Neural cell (in vitro differentiated cells): ENCODE data around the gene ATP6V1F. TPM values are rescaled to one million over a fixed set of nuclear protein-coding genes. Genes with fewer than 3 reads are reported as not detected.

Experiments
- H2AFZ ChIP-seq: fragments of 200-600, 300-800 bp; sonication (generic), shearing (Covaris generic); 2 replicates; pipeline ENCODE4 v1.6.0; 2014; ENCODE audit warnings: low read depth, mild to moderate bottlenecking, antibody characterized with exemption, low read length, moderate library complexity
- H3F3A ChIP-seq: fragments of 200-600 bp; shearing (Covaris generic); 2 replicates; pipeline ENCODE4 v1.6.1; 2016; ENCODE audit warnings: mild to moderate bottlenecking, moderate library complexity, mixed read lengths, antibody characterized with exemption, low read length; ENCODE audit not compliant: insufficient read depth, poor library complexity, severe bottlenecking
- H3K27ac ChIP-seq: fragments of 200-600, 300-800 bp; sonication (generic), shearing (Covaris generic); 2 replicates; pipeline ENCODE4 v1.5.1; 2014; ENCODE audit warnings: mild to moderate bottlenecking, low read length, moderate library complexity
- H3K27me3 ChIP-seq: fragments of 300-800, 200-600 bp; sonication (generic), shearing (Covaris generic); 2 replicates; pipeline ENCODE4 v1.6.0; 2014; ENCODE audit warnings: mild to moderate bottlenecking, low read depth, low read length, moderate library complexity; ENCODE audit not compliant: insufficient read depth
- H3K36me3 ChIP-seq: fragments of 300-800, 200-600 bp; sonication (generic), shearing (Covaris generic); 2 replicates; pipeline ENCODE4 v1.5.1; 2014; ENCODE audit warnings: mild to moderate bottlenecking, antibody characterized with exemption, low read length, moderate library complexity; ENCODE audit not compliant: insufficient read depth
- H3K4me2 ChIP-seq: fragments of 300-800, 200-600 bp; sonication (generic), shearing (Covaris generic); 2 replicates; pipeline ENCODE4 v1.6.0; 2014; ENCODE audit warnings: mild to moderate bottlenecking, low read length
- H3K4me3 ChIP-seq: fragments of 300-800, 200-600 bp; sonication (generic), shearing (Covaris generic); 2 replicates; pipeline ENCODE4 v1.5.1; 2014; ENCODE audit warnings: mild to moderate bottlenecking, low read length, moderate library complexity
- H3K79me2 ChIP-seq: fragments of 200-600 bp; shearing (Covaris generic); replicated peaks from 2 replicates; pipeline ENCODE4 v1.6.0; 2014; ENCODE audit warnings: mild to moderate bottlenecking, low read length, moderate library complexity; ENCODE audit not compliant: insufficient read depth
- H3K9ac ChIP-seq: fragments of 300-800, 200-600 bp; sonication (generic), shearing (Covaris generic); 2 replicates; pipeline ENCODE4 v1.6.1; 2016; ENCODE audit warnings: mild to moderate bottlenecking, low read length, mixed read lengths
- H3K9me2 ChIP-seq: fragments of 200-600 bp; shearing (Covaris generic); 2 replicates; pipeline ENCODE4 v1.6.1; 2016; ENCODE audit warnings: mild to moderate bottlenecking, low read length, mixed read lengths; ENCODE audit not compliant: insufficient read depth
- H3K9me3 ChIP-seq: fragments of 200-600, 300-800 bp; sonication (generic), shearing (Covaris generic); 2 replicates; pipeline ENCODE4 v1.6.1; 2016; ENCODE audit warnings: mild to moderate bottlenecking, mixed run types, low read length, moderate library complexity, mixed read lengths
- H4K20me1 ChIP-seq: fragments of 200-600 bp; shearing (Covaris generic); 2 replicates; pipeline ENCODE4 v1.6.1; 2016; ENCODE audit warnings: mild to moderate bottlenecking, mixed run types; ENCODE audit not compliant: insufficient read depth
- CTCF ChIP-seq: fragments of 450-650 bp; IDR thresholded peaks from 2 replicates; pipeline ENCODE4 v1.5.1; 2014; ENCODE audit warnings: antibody characterized with exemption, mild to moderate bottlenecking, moderate library complexity; ENCODE audit not compliant: poor library complexity, severe bottlenecking
- EP300 ChIP-seq: fragments of 450-650 bp; conservative IDR thresholded peaks from 2 replicates; pipeline ENCODE4 v1.6.1; 2014; ENCODE audit warnings: antibody characterized with exemption, mild to moderate bottlenecking, moderate library complexity; ENCODE audit not compliant: poor library complexity, severe bottlenecking
- MXI1 ChIP-seq: fragments of 450-650 bp; conservative IDR thresholded peaks from 2 replicates; pipeline ENCODE4 v1.6.1; 2014; ENCODE audit warnings: antibody characterized with exemption, mild to moderate bottlenecking; ENCODE audit not compliant: poor library complexity, severe bottlenecking
- POLR2AphosphoS5 ChIP-seq: IDR thresholded peaks from 2 replicates; pipeline ENCODE4 v1.6.1; 2012
- RAD21 ChIP-seq: fragments of 450-650 bp; conservative IDR thresholded peaks from 2 replicates; pipeline ENCODE4 v1.6.1; 2014; ENCODE audit warnings: antibody characterized with exemption, mild to moderate bottlenecking, moderate library complexity
- SMC3 ChIP-seq: fragments of 450-650 bp; conservative IDR thresholded peaks from 2 replicates; pipeline ENCODE4 v1.6.1; 2014; ENCODE audit warnings: antibody characterized with exemption, mild to moderate bottlenecking, moderate library complexity; ENCODE audit not compliant: poor library complexity
- TAF1 ChIP-seq: IDR thresholded peaks from 2 replicates; pipeline ENCODE4 v1.6.1; 2012; ENCODE audit warnings: low read depth
- polyA plus RNA-seq: library from polyadenylated mRNA; depleted of rRNA; stranded (reverse); fragments of >200 nt; gene quantifications from 2 replicates; pipeline ENCODE4 v1.2.3, GENCODE V29; 2014

ATP6V1F gene
- polyA plus RNA-seq, 1 donor from 2014 or later: 246 TPM

- H3K79me2 ChIP-seq: no peaks in the 10 kb centered on the region
- H4K20me1 ChIP-seq: no peaks in the 10 kb centered on the region
- H3K27me3 ChIP-seq: peaks cover 25% of the 10 kb centered on the region
- H3K4me2 ChIP-seq: no peak overlapping the region
- H3K27ac ChIP-seq: no peak overlapping the region
- no peaks in the 10 kb centered on the region for H3K9me3 ChIP-seq
- H2AFZ ChIP-seq: no peak overlapping the region
- H3F3A ChIP-seq: no peaks in the 10 kb centered on the region
- H3K4me3 ChIP-seq: no peak overlapping the region
- H3K9ac ChIP-seq: no peak overlapping the region
- no peaks in the 10 kb centered on the region for H3K9me2 ChIP-seq
- TF ChIP-seq MXI1: no peak
- TF ChIP-seq EP300: no peak
- TF ChIP-seq TAF1: no peak
- TF ChIP-seq RAD21: no peak
- no peak for TF ChIP-seq POLR2AphosphoS5
- no peaks in the 10 kb centered on the region for H3K36me3 ChIP-seq
These were observed 28.7 kb upstream of the ATP6V1F start for GRCh38 chr7:128833946-128834325.

- TF ChIP-seq EP300: no peak
- Histone ChIP-seq H3K4me3 (no peak overlapping the region), H3K79me2 (no peaks in the 10 kb centered on the region), H3K9me2 (no peaks in the 10 kb centered on the region), H3K9me3 (no peaks in the 10 kb centered on the region), H3F3A (no peaks in the 10 kb centered on the region), H3K9ac (no peak overlapping the region), H4K20me1 (no peaks in the 10 kb centered on the region), H3K27ac (no peak overlapping the region), H3K36me3 (no peaks in the 10 kb centered on the region), H3K4me2 (no peak overlapping the region), H2AFZ (no peak overlapping the region), H3K27me3 (peaks cover 16% of the 10 kb centered on the region)
These were observed 27.4 kb upstream of the ATP6V1F start for GRCh38 chr7:128835231-128835751.

GRCh38 chr7:128835790-128836641, 26.6 kb upstream of the ATP6V1F start:
- TF ChIP-seq CTCF (no peak), TAF1 (no peak), POLR2AphosphoS5 (no peak), SMC3 (no peak), EP300 (no peak)
- no peaks in the 10 kb centered on the region for H3K9me3 ChIP-seq
- no peak overlapping the region for H3K27ac ChIP-seq
- H3K27me3 ChIP-seq: peaks cover 8% of the 10 kb centered on the region
- no peak overlapping the region for H2AFZ ChIP-seq
- no peaks in the 10 kb centered on the region for H3F3A ChIP-seq
- H3K79me2 ChIP-seq: no peaks in the 10 kb centered on the region
- no peaks in the 10 kb centered on the region for H4K20me1 ChIP-seq
- H3K9ac ChIP-seq: no peak overlapping the region
- H3K4me2 ChIP-seq: no peak overlapping the region
- H3K9me2 ChIP-seq: no peaks in the 10 kb centered on the region
- no peaks in the 10 kb centered on the region for H3K36me3 ChIP-seq
- no peak overlapping the region for H3K4me3 ChIP-seq
